GM21717 (cell line): Measurements from ENCODE around the gene CS.
"Not testable (repeated sequence)": the region's sequence is repeated elsewhere in the genome, so short reads cannot be mapped to it uniquely, and the experiment has no call there.

ENCODE experiments used
- ATAC-seq: cut with Tn5 transposase; IDR thresholded peaks from one replicate; pipeline ENCODE4 v1.9.1; 2021; ENCODE audit warnings: mild to moderate bottlenecking, moderate library complexity; ENCODE audit not compliant: unreplicated experiment

CS gene

GRCh38 chr12:56321610-56322009 lies 21.5 kb upstream of the CS start:
- not testable (repeated sequence) for ATAC-seq

- ATAC-seq, result no peak
Measured at GRCh38 chr12:56321027-56321426, 20.9 kb upstream of the CS start.

- ATAC-seq, result no peak
Measured at GRCh38 chr12:56317675-56318074, 17.5 kb upstream of the CS start.

- peak; percentile 91 for ATAC-seq
Measured at GRCh38 chr12:56315622-56316473, 15.7 kb upstream of the CS start, which contains the start of gene CNPY2. TSS of gene CNPY2 (minus strand) at chr12:56315988. CDS start at chr12:56315217, 771 bp downstream.

GRCh38 chr12:56315249-56315621 lies 15.1 kb upstream of the CS start:
- ATAC-seq, result no peak

- ATAC-seq, result no peak
Measured at GRCh38 chr12:56311003-56311402, 10.9 kb upstream of the CS start.

GRCh38 chr12:56308714-56309113 lies 8.6 kb upstream of the CS start:
- ATAC-seq, result no peak

GRCh38 chr12:56307221-56307965 lies 7.3 kb upstream of the CS start:
- ATAC-seq, result no peak

- no peak for ATAC-seq
Measured at GRCh38 chr12:56304872-56305590, 4.9 kb upstream of the CS start.

- no peak for ATAC-seq
Measured at GRCh38 chr12:56304276-56304675, 4.1 kb upstream of the CS start.

GRCh38 chr12:56300644-56301464 lies 724 bp upstream of the CS start:
- no peak for ATAC-seq

- ATAC-seq, result peak; percentile 13
Measured at GRCh38 chr12:56299308-56299852, 750 bp downstream of the CS start.

GRCh38 chr12:56298828-56299227 lies 1.3 kb downstream of the CS start:
- ATAC-seq, result no peak

GRCh38 chr12:56297400-56297799 lies 2.7 kb downstream of the CS start:
- no peak for ATAC-seq

- no peak for ATAC-seq
Measured at GRCh38 chr12:56296295-56296694, 3.8 kb downstream of the CS start.

GRCh38 chr12:56293795-56294194 lies 6.3 kb downstream of the CS start:
- ATAC-seq, result no peak

GRCh38 chr12:56288705-56289387 lies 11.3 kb downstream of the CS start:
- no peak for ATAC-seq

GRCh38 chr12:56286044-56286830 lies 13.9 kb downstream of the CS start:
- ATAC-seq, result no peak

- not testable (repeated sequence) for ATAC-seq
Measured at GRCh38 chr12:56284263-56284662, 15.9 kb downstream of the CS start.
